IMR-90 (cell line): ENCODE results near the gene PFKP. TPM values are rescaled to one million over a fixed set of nuclear protein-coding genes. Genes with fewer than 3 reads are reported as not detected.

Source experiments
- ATAC-seq: fragments of 200-7000 bp; cut with Tn5 transposase; 2 replicates; pipeline ENCODE4 v1.9.1; 2020; ENCODE audit warnings: low read depth, mild to moderate bottlenecking, moderate library complexity
- BruUV-seq: library from RNA; stranded (reverse); fragments of 400-500 nt; replicated peaks from 2 replicates; lab custom pipeline; 2021; lab: Mats Ljungman, UMichigan
- CTCF ChIA-PET: fragments of 300-600 bp; formaldehyde crosslinking; extraction: SDS; loops from one replicate; lab custom pipeline; 2021; ENCODE audit warnings: antibody characterized with exemption; lab: Yijun Ruan, JAX
- POLR2A ChIA-PET: fragments of 300-600 bp; sonication (Branson Sonifier 250); formaldehyde crosslinking; loops from one replicate; lab custom pipeline; 2022; ENCODE audit warnings: antibody characterized with exemption; ENCODE audit not compliant: unreplicated experiment; lab: Charles Lee
- DNase-seq: peaks from one replicate; pipeline ENCODE4 v3.0.0; 2013
- H2AFZ ChIP-seq: replicated peaks from 2 replicates; pipeline ENCODE3; 2013; ENCODE audit warnings: low read length, mild to moderate bottlenecking; ENCODE audit not compliant: poor library complexity
- H2AK5ac ChIP-seq: 2 replicates; pipeline ENCODE4 v1.6.1; 2013; ENCODE audit warnings: low read depth, low read length, inconsistent platforms
- H2AK9ac ChIP-seq: replicated peaks from 2 replicates; pipeline ENCODE3; 2013; ENCODE audit warnings: mild to moderate bottlenecking, low read depth, low read length, moderate library complexity; ENCODE audit not compliant: poor library complexity
- H2BK120ac ChIP-seq: 2 replicates; pipeline ENCODE4 v1.6.1; 2013; ENCODE audit warnings: low read depth, low read length, inconsistent platforms
- H2BK15ac ChIP-seq: 3 replicates; pipeline ENCODE4 v1.6.1; 2013; ENCODE audit warnings: low read depth, low read length, inconsistent platforms
- H2BK20ac ChIP-seq: 2 replicates; pipeline ENCODE4 v1.6.1; 2013; ENCODE audit warnings: low read depth, mild to moderate bottlenecking, inconsistent platforms, low read length, moderate library complexity
- H2BK5ac ChIP-seq: 2 replicates; pipeline ENCODE4 v1.6.1; 2013; ENCODE audit warnings: mild to moderate bottlenecking, low read depth, low read length, inconsistent platforms; ENCODE audit not compliant: poor library complexity, severe bottlenecking
- H3K14ac ChIP-seq: replicated peaks from 2 replicates; pipeline ENCODE4 v1.6.1; 2013; ENCODE audit warnings: low read depth, low read length, inconsistent platforms
- H3K18ac ChIP-seq: 2 replicates; pipeline ENCODE4 v1.6.1; 2013; ENCODE audit warnings: low read depth, low read length, control low read depth
- H3K23ac ChIP-seq: 2 replicates; pipeline ENCODE4 v1.6.1; 2013; ENCODE audit warnings: low read depth, low read length, inconsistent platforms
- H3K27ac ChIP-seq: 2 replicates; pipeline ENCODE4 v1.5.1; 2013; ENCODE audit warnings: mild to moderate bottlenecking, control low read depth, low read length; ENCODE audit not compliant: insufficient read depth
- H3K27me3 ChIP-seq: 2 replicates; pipeline ENCODE4 v1.6.1; 2013; ENCODE audit warnings: low read length; ENCODE audit not compliant: control insufficient read depth, insufficient read depth
- H3K36me3 ChIP-seq: 2 replicates; pipeline ENCODE4 v1.6.1; 2013; ENCODE audit warnings: low read length, mixed read lengths; ENCODE audit not compliant: control insufficient read depth, insufficient read depth
- H3K4ac ChIP-seq: 2 replicates; pipeline ENCODE4 v1.6.1; 2013; ENCODE audit warnings: low read depth, low read length, inconsistent platforms
- H3K4me1 ChIP-seq: 2 replicates; pipeline ENCODE4 v1.6.1; 2013; ENCODE audit warnings: low read length, mixed read lengths; ENCODE audit not compliant: control insufficient read depth, insufficient read depth
- H3K4me2 ChIP-seq: 2 replicates; pipeline ENCODE4 v1.6.1; 2013; ENCODE audit warnings: low read depth, mild to moderate bottlenecking, control low read depth, low read length, moderate library complexity
- H3K4me3 ChIP-seq: 2 replicates; pipeline ENCODE4 v1.5.1; 2013; ENCODE audit warnings: low read depth, mild to moderate bottlenecking, control low read depth, low read length, moderate library complexity; ENCODE audit not compliant: insufficient read depth
- H3K56ac ChIP-seq: 2 replicates; pipeline ENCODE4 v1.6.1; 2013; ENCODE audit warnings: low read length, inconsistent platforms; ENCODE audit not compliant: insufficient read depth; ENCODE audit errors: extremely low read depth
- H3K79me1 ChIP-seq, 2 experiments: 2 replicates each; pipeline ENCODE4 v1.6.1; 2013; ENCODE audit warnings: low read length in 2 of 2, inconsistent platforms in 1 of 2, low read depth in 1 of 2
- H3K9ac ChIP-seq: 2 replicates; pipeline ENCODE4 v1.6.1; 2013; ENCODE audit warnings: low read depth, low read length, control low read depth
- H3K9me1 ChIP-seq: 2 replicates; pipeline ENCODE4 v1.6.1; 2013; ENCODE audit warnings: low read length, inconsistent platforms; ENCODE audit not compliant: insufficient read depth
- H3K9me3 ChIP-seq: 2 replicates; pipeline ENCODE4 v1.6.1; 2013; ENCODE audit warnings: low read length; ENCODE audit not compliant: control insufficient read depth, insufficient read depth
- H4K20me1 ChIP-seq: 2 replicates; pipeline ENCODE4 v1.6.1; 2013; ENCODE audit warnings: low read length, inconsistent platforms; ENCODE audit not compliant: insufficient read depth
- H4K5ac ChIP-seq: 2 replicates; pipeline ENCODE4 v1.6.1; 2013; ENCODE audit warnings: mild to moderate bottlenecking, low read depth, low read length, control low read depth
- H4K8ac ChIP-seq, 2 experiments: 2 replicates each; pipeline ENCODE4 v1.6.1; 2013; ENCODE audit warnings: low read depth in 2 of 2, low read length in 2 of 2, control low read depth in 1 of 2, inconsistent platforms in 1 of 2
- H4K91ac ChIP-seq: 2 replicates; pipeline ENCODE4 v1.6.1; 2013; ENCODE audit warnings: low read depth, low read length, inconsistent platforms; ENCODE audit not compliant: insufficient read depth
- BHLHE40 ChIP-seq: fragments of 150-350 bp; IDR thresholded peaks from 2 replicates; pipeline ENCODE4 v1.6.1; 2016; ENCODE audit warnings: mild to moderate bottlenecking, low read depth, low read length
- CEBPB ChIP-seq: IDR thresholded peaks from 2 replicates; pipeline ENCODE4 v1.6.1; 2012; ENCODE audit warnings: low read depth, low read length, improper control_type of control experiment
- CHD1 ChIP-seq: IDR thresholded peaks from 2 replicates; pipeline ENCODE4 v1.6.1; 2012; ENCODE audit warnings: low read depth, low read length, improper control_type of control experiment
- FOS ChIP-seq: fragments of 150-350 bp; IDR thresholded peaks from 2 replicates; pipeline ENCODE4 v1.6.1; 2016; ENCODE audit warnings: low read depth, low read length
- MAFK ChIP-seq: IDR thresholded peaks from 2 replicates; pipeline ENCODE4 v1.6.1; 2012; ENCODE audit warnings: low read depth, low read length, improper control_type of control experiment
- MAZ ChIP-seq: IDR thresholded peaks from 2 replicates; pipeline ENCODE4 v1.6.1; 2012; ENCODE audit warnings: low read depth, mild to moderate bottlenecking, low read length, improper control_type of control experiment, moderate library complexity, borderline replicate concordance
- MXI1 ChIP-seq: IDR thresholded peaks from 2 replicates; pipeline ENCODE4 v1.6.1; 2012; ENCODE audit warnings: low read depth, mild to moderate bottlenecking, low read length, moderate library complexity, borderline replicate concordance
- NFE2L2 ChIP-seq: fragments of 150-350 bp; IDR thresholded peaks from 2 replicates; pipeline ENCODE4 v1.6.1; 2016; ENCODE audit warnings: low read depth, mild to moderate bottlenecking, low read length
- POLR2A ChIP-seq: IDR thresholded peaks from 2 replicates; pipeline ENCODE4 v1.6.1; 2012; ENCODE audit warnings: mild to moderate bottlenecking, low read depth, low read length
- RAD21 ChIP-seq: IDR thresholded peaks from 2 replicates; pipeline ENCODE4 v1.6.1; 2012; ENCODE audit warnings: low read length, improper control_type of control experiment
- RCOR1 ChIP-seq: IDR thresholded peaks from 2 replicates; pipeline ENCODE4 v1.6.1; 2012; ENCODE audit warnings: mild to moderate bottlenecking, low read length, improper control_type of control experiment; ENCODE audit not compliant: insufficient replicate concordance
- RFX5 ChIP-seq: IDR thresholded peaks from 2 replicates; pipeline ENCODE4 v1.8.0; 2012; ENCODE audit warnings: low read depth, mild to moderate bottlenecking, low read length, moderate library complexity
- SMC3 ChIP-seq: fragments of 150-350 bp; IDR thresholded peaks from 2 replicates; pipeline ENCODE4 v1.6.1; 2016; ENCODE audit warnings: low read depth, mild to moderate bottlenecking, antibody characterized with exemption, low read length, moderate library complexity
- WGBS, 2 experiments: methylation state at CpG; one replicate each; pipeline versions ENCODE4 v1.1.5 to v1.1.7; 2013; ENCODE audit warnings: missing lambda C conversion rate in 2 of 2; ENCODE audit not compliant: insufficient read length in 1 of 2; ENCODE audit errors: extremely low coverage in 2 of 2; 5-methylcytosine and 5-hydroxymethylcytosine counted together
- dilution Hi-C: fragments of 300-500 bp; cut with HindIII; formaldehyde crosslinking; loops from one replicate; pipeline ENCODE4 v1.14.3; 2018; ENCODE audit warnings: low sequenced_read_pairs; ENCODE audit not compliant: unreplicated experiment
- in situ Hi-C: fragments of 300-500 bp; cut with MboI; formaldehyde crosslinking; loops from 3 replicates; pipeline ENCODE4 v1.14.3; 2019; ENCODE audit warnings: low sequenced_read_pairs, inconsistent platforms, mixed read lengths
- intact Hi-C: fragments of 100-400 bp; cut with micrococcal nuclease; formaldehyde crosslinking; loops from 2 replicates; pipeline ENCODE4 v1.10.0; 2022
- polyA plus RNA-seq, 3 experiments: library from polyadenylated mRNA; depleted of rRNA; stranded (reverse); fragments of >200 nt; gene quantifications; 2 replicates each; pipeline ENCODE4 v1.2.3, GENCODE V29; 2012; ENCODE audit warnings: low replicate concordance in 1 of 3
- total RNA-seq: library from RNA; depleted of rRNA; stranded (reverse); fragments of >200 nt; gene quantifications from 2 replicates; pipeline ENCODE4 v1.2.3, GENCODE V29; 2012
- TF ChIP-seq, protein P1 (sequence below): fragments of 150-350 bp; IDR thresholded peaks from 2 replicates; pipeline ENCODE4 v1.6.1; 2017; ENCODE audit warnings: mild to moderate bottlenecking, antibody characterized with exemption, low read length, low read depth
- TF ChIP-seq, protein P2 (sequence below): fragments of 150-350 bp; IDR thresholded peaks from 2 replicates; pipeline ENCODE4 v1.6.1; 2016; ENCODE audit warnings: low read depth, mild to moderate bottlenecking, low read length, moderate library complexity, borderline replicate concordance
- TF ChIP-seq, protein P3 (sequence below): conservative IDR thresholded peaks from 2 replicates; pipeline ENCODE4 v1.5.1; 2012; ENCODE audit warnings: mild to moderate bottlenecking, low read depth, low read length, improper control_type of control experiment

PFKP gene
- total and polyA plus RNA-seq, 2 of the 4 experiments (the other 2 are of a cell fraction) = 223 to 294 TPM

DNA sequence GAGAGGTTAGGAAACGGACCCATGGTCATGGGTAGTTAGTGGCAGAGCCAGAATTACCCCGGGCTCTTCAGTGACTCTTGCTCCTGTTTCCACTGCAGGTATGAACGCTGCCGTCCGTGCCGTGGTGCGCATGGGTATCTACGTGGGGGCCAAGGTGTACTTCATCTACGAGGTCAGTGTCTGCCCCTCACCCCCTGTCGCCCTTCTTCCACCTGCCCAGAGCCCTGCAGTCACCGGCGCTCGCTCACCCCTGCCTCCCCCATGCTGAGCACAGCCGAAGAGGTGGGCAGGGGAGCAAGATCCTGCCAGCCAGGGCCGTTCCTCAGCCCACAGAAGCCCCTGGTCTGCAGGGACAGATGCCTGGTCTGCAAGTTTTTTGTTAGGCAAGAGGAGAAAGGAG is 14.9 kb downstream of the PFKP start:
- no peak overlapping the region for H2AK5ac ChIP-seq
- no peak overlapping the region for H2AK9ac ChIP-seq
- no peak overlapping the region for H2BK20ac ChIP-seq
- intact Hi-C loops = no loop called here
- peak overlapping the region; percentile 28; the same call in 1 of the 2 replicates for H4K91ac ChIP-seq
- no peak overlapping the region for H2BK120ac ChIP-seq
- H4K5ac ChIP-seq = no peak overlapping the region
- no peak overlapping the region for H3K4ac ChIP-seq
- dilution Hi-C loops = no loop called here
- H3K56ac ChIP-seq = no peak overlapping the region
- H2AFZ ChIP-seq = peak overlapping the region; percentile 3
- peaks cover 61% of the 10 kb centered on the region for H4K20me1 ChIP-seq
- no peak overlapping the region for H2BK5ac ChIP-seq
- no peak overlapping the region for H3K4me2 ChIP-seq
- WGBS, 2 experiments = 91% methylated on average over 11 of the region's 15 CpGs; no CpG with 5 or more reads in 1 of the 2 experiments
- no peak for DNase-seq
- H3K79me1 ChIP-seq = peaks cover 13 to 67% of the 10 kb centered on the region in 2 experiments
- BruUV-seq = no TSS peak
- no peaks in the 10 kb centered on the region for H3K27me3 ChIP-seq
- no peak overlapping the region for H2BK15ac ChIP-seq
- no peak overlapping the region for H3K27ac ChIP-seq
- ChIA-PET POLR2A (no interaction called here), CTCF (no interaction called here)
- H3K9ac ChIP-seq = no peak overlapping the region
- TF ChIP-seq RAD21 = no peak
- TF ChIP-seq BHLHE40 = no peak
- no peak for TF ChIP-seq CHD1
- TF ChIP-seq MAZ = no peak
- TF ChIP-seq SMC3 = no peak
- TF ChIP-seq RFX5 = no peak
- TF ChIP-seq RCOR1 = no peak
- no peak for TF ChIP-seq MXI1
- no peak for TF ChIP-seq FOS
- TF ChIP-seq, protein P1, sequence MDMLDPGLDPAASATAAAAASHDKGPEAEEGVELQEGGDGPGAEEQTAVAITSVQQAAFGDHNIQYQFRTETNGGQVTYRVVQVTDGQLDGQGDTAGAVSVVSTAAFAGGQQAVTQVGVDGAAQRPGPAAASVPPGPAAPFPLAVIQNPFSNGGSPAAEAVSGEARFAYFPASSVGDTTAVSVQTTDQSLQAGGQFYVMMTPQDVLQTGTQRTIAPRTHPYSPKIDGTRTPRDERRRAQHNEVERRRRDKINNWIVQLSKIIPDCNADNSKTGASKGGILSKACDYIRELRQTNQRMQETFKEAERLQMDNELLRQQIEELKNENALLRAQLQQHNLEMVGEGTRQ = no peak
- TF ChIP-seq, protein P2, sequence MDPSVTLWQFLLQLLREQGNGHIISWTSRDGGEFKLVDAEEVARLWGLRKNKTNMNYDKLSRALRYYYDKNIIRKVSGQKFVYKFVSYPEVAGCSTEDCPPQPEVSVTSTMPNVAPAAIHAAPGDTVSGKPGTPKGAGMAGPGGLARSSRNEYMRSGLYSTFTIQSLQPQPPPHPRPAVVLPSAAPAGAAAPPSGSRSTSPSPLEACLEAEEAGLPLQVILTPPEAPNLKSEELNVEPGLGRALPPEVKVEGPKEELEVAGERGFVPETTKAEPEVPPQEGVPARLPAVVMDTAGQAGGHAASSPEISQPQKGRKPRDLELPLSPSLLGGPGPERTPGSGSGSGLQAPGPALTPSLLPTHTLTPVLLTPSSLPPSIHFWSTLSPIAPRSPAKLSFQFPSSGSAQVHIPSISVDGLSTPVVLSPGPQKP = no peak
- no peak for TF ChIP-seq CEBPB
- TF ChIP-seq MAFK = no peak
- TF ChIP-seq NFE2L2 = no peak
- TF ChIP-seq, protein P3, sequence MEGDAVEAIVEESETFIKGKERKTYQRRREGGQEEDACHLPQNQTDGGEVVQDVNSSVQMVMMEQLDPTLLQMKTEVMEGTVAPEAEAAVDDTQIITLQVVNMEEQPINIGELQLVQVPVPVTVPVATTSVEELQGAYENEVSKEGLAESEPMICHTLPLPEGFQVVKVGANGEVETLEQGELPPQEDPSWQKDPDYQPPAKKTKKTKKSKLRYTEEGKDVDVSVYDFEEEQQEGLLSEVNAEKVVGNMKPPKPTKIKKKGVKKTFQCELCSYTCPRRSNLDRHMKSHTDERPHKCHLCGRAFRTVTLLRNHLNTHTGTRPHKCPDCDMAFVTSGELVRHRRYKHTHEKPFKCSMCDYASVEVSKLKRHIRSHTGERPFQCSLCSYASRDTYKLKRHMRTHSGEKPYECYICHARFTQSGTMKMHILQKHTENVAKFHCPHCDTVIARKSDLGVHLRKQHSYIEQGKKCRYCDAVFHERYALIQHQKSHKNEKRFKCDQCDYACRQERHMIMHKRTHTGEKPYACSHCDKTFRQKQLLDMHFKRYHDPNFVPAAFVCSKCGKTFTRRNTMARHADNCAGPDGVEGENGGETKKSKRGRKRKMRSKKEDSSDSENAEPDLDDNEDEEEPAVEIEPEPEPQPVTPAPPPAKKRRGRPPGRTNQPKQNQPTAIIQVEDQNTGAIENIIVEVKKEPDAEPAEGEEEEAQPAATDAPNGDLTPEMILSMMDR = no peak
- TF ChIP-seq POLR2A = no peak
- ATAC-seq = no peak
- H3K18ac ChIP-seq = no peak overlapping the region
- peaks cover 45% of the 10 kb centered on the region for H3K36me3 ChIP-seq
- H3K9me1 ChIP-seq = peaks cover 12% of the 10 kb centered on the region; the same call in 1 of the 2 replicates
- no peak overlapping the region for H3K4me3 ChIP-seq
- no peaks in the 10 kb centered on the region for H3K9me3 ChIP-seq
- no peak overlapping the region for H3K14ac ChIP-seq
- in situ Hi-C loops = no loop called here
- H4K8ac ChIP-seq = no peak overlapping the region
- H3K23ac ChIP-seq = no peak overlapping the region
- H3K4me1 ChIP-seq = peaks cover 5% of the 10 kb centered on the region; the same call in 1 of the 2 replicates
